DMS53 treated with DMSO at 0.1 percent for 48 hours (cell line): Measurements from ENCODE around the gene PGLYRP2.
A peak's percentile ranks its signal among the peaks of the same experiment; 100 is the strongest.

ENCODE experiments used
- DNase-seq: peaks from one replicate; lab custom pipeline; 2025; ENCODE audit not compliant: unreplicated experiment; lab: John Stamatoyannopoulos, UW

The PGLYRP2 gene

GRCh38 chr19:15427991-15428471 lies 51.3 kb downstream of the PGLYRP2 start:
- no peak for DNase-seq

DNA sequence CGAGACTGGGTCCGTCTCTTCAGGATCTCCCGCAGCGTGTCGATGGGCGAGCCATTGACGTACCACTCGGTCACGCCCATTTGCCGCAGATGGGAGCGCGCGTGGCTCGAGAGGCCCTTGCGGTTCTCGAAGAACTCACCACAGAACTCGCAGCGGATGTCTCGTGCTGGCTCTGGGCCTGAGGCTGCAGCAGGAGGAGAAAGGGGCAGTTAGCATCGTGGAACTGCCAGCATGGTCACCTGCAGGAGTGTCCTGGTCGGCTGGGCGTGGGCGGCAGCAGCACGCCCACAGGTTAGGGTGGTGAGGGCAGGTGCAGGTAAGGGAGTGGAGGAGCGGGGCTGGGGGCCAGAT lies 52.0 kb downstream of the PGLYRP2 start:
- DNase-seq, result no peak

DNA sequence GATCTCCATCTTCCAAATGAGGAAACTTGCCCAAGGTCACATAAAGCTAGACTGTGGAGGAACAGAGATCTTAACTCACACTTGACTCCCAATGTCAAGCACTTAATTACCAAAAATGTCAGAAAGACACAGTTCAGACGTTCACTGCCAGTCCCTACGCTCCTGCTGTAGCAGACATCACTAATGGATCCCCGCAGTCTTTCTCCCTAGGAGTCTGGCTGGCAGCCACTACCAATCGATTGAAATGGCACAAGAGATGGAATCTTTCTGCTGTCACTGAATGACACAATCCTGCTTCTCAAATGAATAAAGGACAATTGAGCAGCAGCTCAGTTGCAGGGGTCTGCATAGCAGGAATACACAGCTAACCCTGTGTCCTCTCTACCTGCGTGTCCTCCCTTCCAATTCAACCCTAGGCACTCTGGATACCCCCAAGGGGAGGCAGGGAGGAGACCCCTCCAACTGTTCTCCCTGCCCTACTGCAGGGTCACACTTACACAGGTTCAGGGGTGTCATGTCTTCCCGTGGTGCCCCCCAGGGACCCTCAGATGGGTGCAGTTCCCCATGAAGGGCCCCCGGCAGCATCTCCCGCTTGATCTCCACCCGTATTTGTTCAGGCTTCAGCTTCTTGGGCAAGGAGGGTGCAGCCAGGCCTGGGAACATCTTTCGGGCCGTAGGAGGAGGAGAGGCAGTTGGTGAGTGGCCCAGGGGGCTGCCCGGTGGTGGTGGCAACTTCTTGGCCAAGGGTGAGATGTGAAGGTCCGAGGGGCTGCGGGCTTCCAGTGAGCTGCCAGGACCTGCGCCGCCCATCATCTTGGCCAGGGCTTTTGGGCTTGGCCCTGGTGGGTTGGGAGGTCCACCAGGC lies 52.6 kb downstream of the PGLYRP2 start:
- no peak for DNase-seq

DNA sequence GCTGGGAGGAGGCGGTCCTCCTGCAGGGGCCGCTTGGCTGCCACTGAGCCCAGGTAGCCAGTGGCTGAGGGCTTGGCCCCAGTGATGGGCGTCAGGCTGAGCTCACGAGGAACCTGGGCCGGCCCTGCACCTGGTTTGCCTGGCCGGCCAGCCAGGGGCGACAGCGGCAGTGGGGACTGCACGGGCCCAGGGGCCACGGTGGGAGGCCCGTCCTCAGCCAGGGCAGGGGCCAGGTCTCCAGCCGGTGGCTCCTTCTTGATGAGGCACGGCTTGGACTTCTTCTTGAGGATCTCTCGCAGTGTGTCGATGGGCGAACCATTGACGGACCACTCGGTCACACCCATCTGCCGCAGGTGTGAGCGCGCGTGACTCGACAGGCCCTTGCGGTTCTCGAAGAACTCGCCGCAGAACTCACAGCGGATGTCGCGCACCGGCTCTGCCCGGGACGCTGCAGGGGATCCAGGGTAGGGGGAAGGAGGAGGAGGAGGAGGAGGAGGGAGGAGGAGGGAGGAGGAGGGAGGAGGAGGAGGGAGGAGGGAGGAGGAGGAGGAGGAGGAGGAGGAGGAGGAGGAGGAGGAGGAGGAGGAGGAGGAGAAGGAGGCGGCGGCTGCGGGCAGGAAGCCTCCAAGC lies 53.9 kb downstream of the PGLYRP2 start:
- no peak for DNase-seq

GRCh38 chr19:15424692-15425272 lies 54.5 kb downstream of the PGLYRP2 start:
- no peak for DNase-seq

- DNase-seq, result no peak
Measured at GRCh38 chr19:15424121-15424520, 55.2 kb downstream of the PGLYRP2 start.

- DNase-seq, result no peak
Measured at GRCh38 chr19:15423130-15423529, 56.2 kb downstream of the PGLYRP2 start.

GRCh38 chr19:15422296-15423075 lies 56.8 kb downstream of the PGLYRP2 start:
- DNase-seq, result no peak

- no peak for DNase-seq
Measured at GRCh38 chr19:15421721-15422260, 57.5 kb downstream of the PGLYRP2 start.

DNA sequence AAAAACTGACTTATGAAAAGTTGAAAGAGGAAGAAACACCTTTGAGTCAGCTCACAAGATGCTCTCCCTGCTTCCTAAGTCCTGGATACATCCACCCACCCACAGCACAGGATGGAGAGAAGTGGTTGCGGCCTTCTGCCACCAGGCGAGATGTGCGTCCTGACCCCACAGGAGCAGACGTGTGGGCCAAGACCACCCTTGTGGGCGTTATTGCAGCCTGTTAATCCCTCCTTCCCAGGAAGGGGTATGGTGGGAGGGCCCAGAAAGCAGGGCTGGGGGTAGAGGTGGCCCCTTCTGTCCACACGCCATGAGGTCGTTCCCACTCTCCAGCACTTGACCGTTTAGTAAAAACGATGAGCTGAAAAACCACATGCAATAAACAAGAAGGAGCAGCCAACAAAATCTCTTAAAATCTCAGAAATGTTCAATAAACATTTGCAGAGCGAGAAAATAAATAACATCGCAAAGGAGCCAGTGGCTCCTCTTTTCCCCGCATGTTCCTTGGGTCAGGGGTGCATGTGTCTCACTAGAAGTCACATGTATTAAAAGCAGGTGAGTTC lies 58.1 kb downstream of the PGLYRP2 start:
- DNase-seq, result no peak

DNA sequence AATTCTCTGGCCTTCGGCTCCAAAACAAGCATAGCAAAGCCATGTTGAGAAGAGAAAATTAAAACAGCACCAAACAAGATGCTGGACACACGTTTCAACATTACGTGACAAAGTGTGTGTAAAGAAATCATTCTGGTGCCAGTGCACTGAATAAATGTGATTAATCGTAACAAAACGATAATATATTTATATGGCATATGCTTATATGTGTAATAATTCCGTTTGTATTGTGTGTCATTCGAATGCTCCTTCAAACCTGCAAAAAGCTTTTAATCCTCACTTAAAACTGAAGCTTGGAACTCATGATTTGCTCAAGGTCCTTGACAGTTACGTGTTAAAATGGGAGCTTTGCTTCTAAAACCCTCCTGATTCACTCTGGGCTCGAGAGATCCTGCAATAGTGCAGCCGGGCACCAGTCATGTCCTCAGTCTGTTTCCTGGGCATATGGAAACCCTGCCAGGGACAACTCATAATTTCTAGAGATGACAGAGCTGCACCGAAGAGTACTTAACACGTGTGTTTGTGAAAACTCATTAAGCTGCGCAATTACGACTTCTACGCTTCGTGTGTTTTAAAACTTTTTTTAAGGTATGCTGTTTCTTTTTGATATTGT lies 59.8 kb downstream of the PGLYRP2 start:
- peak; percentile 4 for DNase-seq
